Measurements from ENCODE around the gene SNRNP200. TPM values are rescaled to one million over a fixed set of nuclear protein-coding genes. Genes with fewer than 3 reads are reported as not detected.

SNRNP200 gene
- total and polyA plus RNA-seq, 4 donors, result 28.1 to 75.2 (median 47.5) TPM

GRCh38 chr2:96326990-96327820 lies 21.9 kb upstream of the SNRNP200 start:
- H3K27ac ChIP-seq (ENCODE audit: low read depth in 1 of 2, low read length in 2 of 2), result no peak overlapping the region
- 96% methylated on average over 21 of the region's 21 CpGs for WGBS
- H3K36me3 ChIP-seq (ENCODE audit: control insufficient read depth in 4 of 4, insufficient read depth in 3 of 4, low read depth in 1 of 4, low read length in 3 of 4), result no peaks in the 10 kb centered on the region
- H3K9me3 ChIP-seq (ENCODE audit: control insufficient read depth in 4 of 4, low read length in 3 of 4), result no peaks in the 10 kb centered on the region
- no peak for TF ChIP-seq FOXA2 (IDR thresholded peaks at IDR 0.05)
- TF ChIP-seq GABPA (IDR thresholded peaks at IDR 0.05 in 1 of 2, conservative IDR thresholded peaks at IDR 0.05 in 1 of 2), result no peak
- TF ChIP-seq RXRA (IDR thresholded peaks at IDR 0.05), result no peak
- TF ChIP-seq REST (IDR thresholded peaks at IDR 0.05), result no peak
- TF ChIP-seq CTCF (IDR thresholded peaks at IDR 0.05; ENCODE audit: low read depth, low read length, missing input control), result no peak
- no peak for TF ChIP-seq TAF1 (conservative IDR thresholded peaks at IDR 0.05)
- no peak for TF ChIP-seq ATF3 (IDR thresholded peaks at IDR 0.05)
- TF ChIP-seq JUND (IDR thresholded peaks at IDR 0.05), result no peak
- TF ChIP-seq ZBTB33 (IDR thresholded peaks at IDR 0.05), result no peak
- TF ChIP-seq FOXA1 (IDR thresholded peaks at IDR 0.05), result no peak
- TF ChIP-seq HNF4G (IDR thresholded peaks at IDR 0.05), result no peak
- no peak for TF ChIP-seq SP1 (IDR thresholded peaks at IDR 0.05)
- TF ChIP-seq RAD21 (IDR thresholded peaks at IDR 0.05), result no peak
- H3K4me3 ChIP-seq (ENCODE audit: low read depth in 1 of 3, low read length in 3 of 3), result no peak overlapping the region
- H3K4me1 ChIP-seq (ENCODE audit: control insufficient read depth in 4 of 4, insufficient read depth in 4 of 4, low read length in 3 of 4), result peaks cover 0 to 3% (median 1%) of the 10 kb centered on the region in 4 donors
- H3K9ac ChIP-seq (ENCODE audit: low read depth in 1 of 2, low read length in 2 of 2), result no peak overlapping the region
- H3K27me3 ChIP-seq (ENCODE audit: control insufficient read depth in 4 of 4, insufficient read depth in 4 of 4, low read length in 3 of 4), result peaks cover 0 to 2% (median 0%) of the 10 kb centered on the region in 4 donors
- no peak for DNase-seq (ENCODE audit: low spot score)

GRCh38 chr2:96326564-96326963 lies 21.2 kb upstream of the SNRNP200 start:
- WGBS, result 96% methylated on average over 8 of the region's 8 CpGs

More at GRCh38 chr2:96326564-96326963, 21.2 kb upstream of the SNRNP200 start:
- Histone ChIP-seq H3K9me3 (ENCODE audit: control insufficient read depth in 4 of 4, low read length in 3 of 4) (no peaks in the 10 kb centered on the region), H3K36me3 (ENCODE audit: control insufficient read depth in 4 of 4, insufficient read depth in 3 of 4, low read depth in 1 of 4, low read length in 3 of 4) (no peaks in the 10 kb centered on the region), H3K4me1 (ENCODE audit: control insufficient read depth in 4 of 4, insufficient read depth in 4 of 4, low read length in 3 of 4) (peaks cover 0 to 10% (median 7%) of the 10 kb centered on the region in 4 donors), H3K27ac (ENCODE audit: low read depth in 1 of 2, low read length in 2 of 2) (no peak overlapping the region), H3K4me3 (ENCODE audit: low read depth in 1 of 3, low read length in 3 of 3) (no peak overlapping the region), H3K9ac (ENCODE audit: low read depth in 1 of 2, low read length in 2 of 2) (no peak overlapping the region), H3K27me3 (ENCODE audit: control insufficient read depth in 4 of 4, insufficient read depth in 4 of 4, low read length in 3 of 4) (peaks cover 0 to 2% (median 0%) of the 10 kb centered on the region in 4 donors)
- no peak for DNase-seq (ENCODE audit: low spot score)
- no peak for TF ChIP-seq REST (IDR thresholded peaks at IDR 0.05)
- TF ChIP-seq RAD21 (IDR thresholded peaks at IDR 0.05), result no peak
- no peak for TF ChIP-seq SP1 (IDR thresholded peaks at IDR 0.05)
- no peak for TF ChIP-seq HNF4G (IDR thresholded peaks at IDR 0.05)
- no peak for TF ChIP-seq NR2F2 (IDR thresholded peaks at IDR 0.05)
- TF ChIP-seq ZBTB33 (IDR thresholded peaks at IDR 0.05), result no peak
